SK-N-MC (cell line): Measurements from ENCODE around the gene GBP2.
"Not testable (repeated sequence)": the region's sequence is repeated elsewhere in the genome, so short reads cannot be mapped to it uniquely, and the experiment has no call there.

Source experiments
- DNase-seq: peaks from one replicate; pipeline ENCODE4 v3.0.0-alpha.2; 2011; ENCODE audit warnings: low read depth, low spot score
- H3K27ac ChIP-seq: fragments of 200-600 bp; sonication (generic); 2 replicates; pipeline ENCODE4 v1.5.1; 2016; ENCODE audit warnings: mixed run types
- H3K36me3 ChIP-seq: fragments of 200-600 bp; sonication (generic); 2 replicates; pipeline ENCODE4 v1.6.1; 2017; ENCODE audit warnings: antibody characterized with exemption, low read length, mixed read lengths; ENCODE audit not compliant: insufficient read depth
- H3K4me3 ChIP-seq: fragments of 200-600 bp; sonication (generic); 2 replicates; pipeline ENCODE4 v1.5.1; 2016
- H3K9ac ChIP-seq: fragments of 200-600 bp; sonication (generic); 2 replicates; pipeline ENCODE4 v1.8.0; 2017; ENCODE audit warnings: mixed run types, mixed read lengths; ENCODE audit not compliant: insufficient read length
- H3K9me3 ChIP-seq: fragments of 200-600 bp; sonication (generic); 2 replicates; pipeline ENCODE4 v1.6.1; 2017; ENCODE audit warnings: low read depth, mild to moderate bottlenecking, antibody characterized with exemption, low read length, moderate library complexity, mixed read lengths
- EZH2 ChIP-seq: fragments of 200-600 bp; sonication (generic); IDR thresholded peaks from one replicate; pipeline ENCODE4 v1.6.1; 2017; ENCODE audit warnings: antibody characterized with exemption
- FOXP2 ChIP-seq: optimal IDR thresholded peaks from 2 replicates; pipeline ENCODE3; 2011; ENCODE audit warnings: mild to moderate bottlenecking, moderate library complexity; ENCODE audit not compliant: insufficient read depth; ENCODE audit errors: extremely low read length, control extremely low read depth
- POLR2AphosphoS5 ChIP-seq: IDR thresholded peaks from 2 replicates; pipeline ENCODE4 v1.6.1; 2012; ENCODE audit warnings: mild to moderate bottlenecking, low read depth, low read length, borderline replicate concordance

GBP2 gene

DNA sequence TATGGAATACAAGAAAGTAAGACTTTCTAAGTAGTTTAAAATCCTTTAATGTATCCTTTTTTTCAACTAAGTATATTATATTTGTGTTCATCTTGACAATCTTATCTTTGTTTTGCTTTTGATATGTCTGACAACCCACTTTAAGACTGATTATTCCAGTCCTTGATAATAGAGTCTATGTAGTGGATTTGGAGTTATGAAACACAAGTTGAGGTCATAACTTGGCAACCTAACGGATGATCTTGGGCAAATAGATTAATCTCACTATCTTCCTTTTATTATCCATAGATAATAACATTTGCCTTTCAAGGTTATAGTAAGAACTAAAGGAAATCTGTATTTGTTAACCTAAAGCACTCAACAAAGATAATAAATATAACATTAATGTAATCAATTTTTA lies 4.8 kb upstream of the GBP2 start:
- TF ChIP-seq EZH2: no peak
- no peak for TF ChIP-seq POLR2AphosphoS5
- no peak for TF ChIP-seq FOXP2
- H3K9ac ChIP-seq: no peak overlapping the region
- DNase-seq: no peak
- no peaks in the 10 kb centered on the region for H3K36me3 ChIP-seq
- H3K9me3 ChIP-seq: no peaks in the 10 kb centered on the region
- no peak overlapping the region for H3K27ac ChIP-seq
- no peak overlapping the region for H3K4me3 ChIP-seq

DNA sequence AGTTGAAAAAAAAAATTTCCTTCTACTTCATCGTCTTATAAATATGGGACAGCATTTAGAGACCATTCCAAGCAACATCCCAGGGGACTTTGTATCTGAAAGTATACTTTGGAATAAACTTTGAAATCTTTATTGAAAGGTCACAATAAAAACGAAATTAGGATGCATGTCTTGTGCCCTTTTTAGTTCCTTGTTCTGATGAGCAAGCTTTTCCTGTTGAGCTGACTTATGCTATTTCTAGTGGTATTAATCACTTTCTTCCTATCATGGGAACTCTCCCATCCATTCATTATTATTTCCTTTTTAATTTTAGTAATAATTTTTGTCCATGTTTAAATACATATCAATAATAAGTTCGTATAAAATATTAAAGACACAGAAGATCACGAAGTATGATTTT lies 4.0 kb upstream of the GBP2 start:
- Histone ChIP-seq H3K9me3 (no peaks in the 10 kb centered on the region), H3K27ac (no peak overlapping the region), H3K9ac (no peak overlapping the region), H3K4me3 (no peak overlapping the region), H3K36me3 (no peaks in the 10 kb centered on the region)
- TF ChIP-seq EZH2: no peak
- no peak for TF ChIP-seq POLR2AphosphoS5
- TF ChIP-seq FOXP2: no peak
- DNase-seq: no peak

DNA sequence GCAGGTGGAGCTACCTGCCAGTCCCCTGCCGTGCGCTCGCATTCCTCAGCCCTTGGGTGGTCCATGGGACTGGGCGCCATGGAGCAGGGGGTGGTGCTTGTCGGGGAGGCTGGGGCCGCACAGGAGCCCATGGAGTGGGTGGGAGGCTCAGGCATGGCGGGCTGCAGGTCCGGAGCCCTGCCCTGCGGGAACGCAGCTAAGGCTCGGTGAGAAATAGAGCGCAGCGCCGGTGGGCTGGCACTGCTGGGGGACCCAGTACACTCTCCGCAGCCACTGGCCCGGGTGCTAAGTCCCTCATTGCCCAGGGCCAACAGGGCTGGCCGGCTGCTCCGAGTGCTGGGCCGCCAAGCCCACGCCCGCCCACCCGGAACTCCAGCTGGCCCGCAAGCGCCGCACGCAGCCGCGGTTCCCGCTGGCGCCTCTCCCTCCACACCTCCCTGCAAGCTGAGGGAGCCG lies 2.1 kb upstream of the GBP2 start:
- not testable (repeated sequence) for H3K4me3 ChIP-seq, H3K9ac ChIP-seq, H3K27ac ChIP-seq

DNA sequence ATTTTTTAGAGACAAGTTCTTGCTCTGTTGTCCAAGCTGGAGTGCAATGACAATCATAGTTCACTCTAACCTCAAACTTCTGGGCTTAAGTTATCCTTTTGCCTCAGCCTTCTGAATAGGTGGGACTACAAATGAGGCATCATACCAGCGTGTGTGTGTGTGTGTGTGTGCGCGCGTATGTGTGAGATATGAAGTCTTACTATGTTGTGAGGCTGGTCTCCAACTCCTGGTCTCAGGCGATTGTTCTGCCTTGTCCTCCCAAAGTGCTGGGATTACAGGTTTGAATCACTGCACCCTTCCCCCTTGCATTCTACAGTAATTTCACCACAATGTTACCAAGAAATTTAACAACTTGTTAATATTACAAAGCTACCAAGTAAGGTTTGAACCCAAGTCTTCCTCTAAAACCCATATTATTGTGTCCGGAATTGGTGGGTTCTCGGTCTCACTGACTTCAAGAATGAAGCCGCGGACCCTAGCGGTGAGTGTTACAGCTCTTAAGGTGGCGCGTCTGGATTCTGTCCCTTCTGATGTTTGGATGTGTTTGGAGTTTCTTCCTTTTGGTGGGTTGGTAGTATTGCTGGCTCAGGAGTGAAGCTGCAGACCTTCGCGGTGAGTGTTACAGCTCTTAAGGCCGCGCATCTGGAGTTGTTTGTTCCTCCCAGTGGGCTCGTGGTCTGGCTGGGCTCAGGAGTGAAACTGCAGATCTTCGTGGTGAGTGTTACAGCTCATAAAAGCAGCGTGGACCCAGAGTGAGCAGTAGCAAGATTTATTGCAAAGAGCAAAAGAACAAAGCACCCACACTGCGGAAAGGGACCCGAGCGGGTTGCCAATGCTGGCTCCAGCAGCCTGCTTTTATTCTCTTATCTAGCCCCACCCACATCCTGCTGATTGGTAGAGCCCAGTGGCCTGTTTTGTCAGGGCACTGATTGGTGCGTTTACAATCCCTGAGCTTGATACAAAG lies 970 bp upstream of the GBP2 start:
- not testable (repeated sequence) for H3K9me3 ChIP-seq, H3K9ac ChIP-seq, DNase-seq, H3K4me3 ChIP-seq, H3K27ac ChIP-seq, H3K36me3 ChIP-seq

More for the DNA sequence above, 2.1 kb upstream of the GBP2 start:
- DNase-seq, H3K9me3 ChIP-seq, H3K36me3 ChIP-seq: not testable (repeated sequence)

DNA sequence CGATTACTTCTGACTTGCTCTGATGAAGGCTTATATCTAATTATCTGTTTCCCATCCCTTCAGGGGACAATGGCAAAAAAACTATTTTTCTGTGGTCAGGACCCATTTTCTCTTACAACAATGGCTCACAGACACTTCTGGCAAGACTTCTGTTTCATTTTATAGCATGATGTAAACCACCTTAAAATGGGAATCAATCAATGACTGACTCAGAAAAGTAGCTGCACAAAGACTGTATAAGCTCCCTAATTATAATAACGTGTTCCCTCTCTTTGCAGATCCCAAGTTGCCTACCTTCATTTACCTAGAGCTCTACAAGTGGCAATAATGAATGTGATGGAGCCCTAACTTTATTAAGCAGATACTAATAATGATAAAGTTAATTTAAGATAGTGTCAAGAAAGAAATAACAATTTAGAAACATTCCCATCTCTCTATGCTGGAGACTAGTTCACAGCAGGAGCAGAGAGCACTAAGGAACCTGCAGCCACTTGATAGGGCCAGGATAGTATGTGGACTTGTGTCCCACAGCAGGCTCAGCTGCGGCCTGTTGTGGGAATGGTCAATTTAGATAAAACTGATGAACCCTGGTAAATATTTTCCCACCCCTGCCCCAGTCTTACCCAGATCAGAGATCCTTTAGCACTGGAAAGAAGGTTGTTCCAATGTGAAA lies 538 bp downstream of the GBP2 start:
- Histone ChIP-seq H3K36me3 (no peaks in the 10 kb centered on the region), H3K9me3 (no peaks in the 10 kb centered on the region), H3K9ac (no peak overlapping the region), H3K4me3 (no peak overlapping the region), H3K27ac (no peak overlapping the region)
- TF ChIP-seq FOXP2 (no peak), EZH2 (no peak), POLR2AphosphoS5 (no peak)
- no peak for DNase-seq

DNA sequence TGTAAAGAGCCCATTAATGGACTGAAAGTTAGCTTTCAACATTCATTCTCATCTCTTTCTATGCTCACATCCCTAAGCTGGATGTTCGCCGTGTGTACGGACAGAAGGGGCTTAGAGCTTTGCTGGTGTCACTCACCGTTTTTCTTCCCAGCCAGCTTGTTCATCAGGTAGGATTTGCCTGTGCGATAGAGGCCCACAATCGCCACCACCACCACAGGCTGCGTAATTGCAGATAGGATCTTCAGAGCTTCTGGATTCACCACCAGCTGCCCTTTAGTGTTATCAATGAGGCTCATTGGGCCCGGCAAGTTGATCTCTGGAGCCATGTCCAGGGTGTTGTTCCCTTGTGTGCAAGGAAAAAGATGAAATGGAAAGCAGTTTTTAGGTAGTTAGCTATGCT lies 4.3 kb downstream of the GBP2 start:
- TF ChIP-seq FOXP2 (no peak), POLR2AphosphoS5 (no peak), EZH2 (no peak)

DNA sequence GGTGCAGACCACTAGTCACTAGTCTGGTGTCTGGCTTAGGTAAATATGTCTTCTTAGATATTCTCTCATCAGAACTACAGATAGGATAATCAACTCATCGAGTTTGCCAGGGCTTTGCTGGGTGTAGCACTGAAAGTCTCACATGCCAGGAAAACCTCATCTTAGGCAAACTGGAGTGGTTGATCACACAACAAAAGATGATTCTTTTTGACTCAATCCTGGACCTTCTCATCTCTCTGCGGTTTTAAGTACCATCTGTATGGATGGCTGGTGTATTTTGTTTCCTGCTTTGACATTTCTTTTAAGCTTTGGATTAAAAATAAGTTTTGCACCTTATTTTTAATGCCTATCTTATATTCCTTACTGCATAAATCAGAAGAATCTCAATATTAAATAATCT lies 11.3 kb downstream of the GBP2 start:
- H3K9ac ChIP-seq: no peak overlapping the region
- no peak for TF ChIP-seq EZH2
- DNase-seq: no peak
- no peak overlapping the region for H3K4me3 ChIP-seq
- no peak overlapping the region for H3K27ac ChIP-seq
- H3K36me3 ChIP-seq: no peaks in the 10 kb centered on the region
- H3K9me3 ChIP-seq: no peaks in the 10 kb centered on the region

More for the DNA sequence above, 4.3 kb downstream of the GBP2 start:
- no peak overlapping the region for H3K9ac ChIP-seq
- H3K4me3 ChIP-seq: no peak overlapping the region
- no peaks in the 10 kb centered on the region for H3K9me3 ChIP-seq
- H3K36me3 ChIP-seq: no peaks in the 10 kb centered on the region
- H3K27ac ChIP-seq: no peak overlapping the region
- DNase-seq: no peak

DNA sequence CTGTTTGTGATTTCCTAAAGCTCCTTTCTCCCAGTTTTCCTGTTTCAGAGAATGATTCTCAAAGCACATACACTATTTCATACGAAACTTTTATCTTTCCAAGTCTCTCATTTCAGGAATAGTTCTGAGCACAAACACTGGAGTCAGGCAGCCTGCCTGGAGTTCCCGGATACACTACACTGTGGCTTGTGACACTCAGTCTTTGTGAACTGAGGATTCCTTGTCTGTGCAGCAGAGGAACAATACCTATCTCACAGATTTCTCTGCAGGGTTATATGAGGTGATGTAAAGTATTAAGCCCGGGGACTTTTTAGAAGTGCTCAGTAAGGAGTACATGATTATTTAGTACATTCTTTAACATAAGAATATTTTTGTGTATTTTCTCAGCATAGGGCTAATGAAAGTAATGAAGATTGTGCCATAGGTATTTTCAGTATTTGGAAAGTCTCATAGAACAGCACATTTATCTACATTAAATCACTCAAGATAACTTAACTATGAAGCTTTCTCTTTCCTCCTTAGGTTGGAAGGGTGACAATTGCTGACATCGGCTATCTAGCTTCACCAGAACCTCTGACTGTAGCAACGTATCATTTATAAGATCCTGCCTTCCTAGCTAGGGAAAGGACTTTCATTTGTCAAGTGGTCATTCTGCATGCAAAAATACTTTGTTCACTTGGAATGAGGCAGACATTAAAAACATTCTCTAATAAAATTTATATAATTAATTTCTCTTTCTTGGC lies 12.9 kb downstream of the GBP2 start:
- Histone ChIP-seq H3K27ac (no peak overlapping the region), H3K36me3 (no peaks in the 10 kb centered on the region), H3K9me3 (no peaks in the 10 kb centered on the region), H3K9ac (no peak overlapping the region), H3K4me3 (no peak overlapping the region)
- no peak for DNase-seq
- TF ChIP-seq POLR2AphosphoS5: no peak
- TF ChIP-seq FOXP2: no peak
- no peak for TF ChIP-seq EZH2
